Uterus (tissue), 4 donors: ENCODE data around the gene EXOSC3. TPM values are rescaled to one million over a fixed set of nuclear protein-coding genes. Genes with fewer than 3 reads are reported as not detected.

ENCODE experiments used
- DNase-seq, 2 donors: peaks; one replicate each; pipeline ENCODE4 v3.0.0-alpha.2; 2019 to 2020
- H3K27ac ChIP-seq, 2 donors: fragments of 200-600 bp; sonication (generic); 1 replicate in 1 of 2; 2 replicates in 1 of 2; pipeline ENCODE4 v1.5.1; 2016 to 2018
- H3K27me3 ChIP-seq, 2 donors: fragments of 200-600 bp; sonication (generic); one replicate each; pipeline ENCODE4 v1.5.1; 2018 to 2019; ENCODE audit warnings: control low read depth in 1 of 2
- H3K36me3 ChIP-seq, 2 donors: fragments of 200-600 bp; sonication (generic); one replicate each; pipeline ENCODE4 v1.5.1; 2019; ENCODE audit warnings: control low read depth in 1 of 2
- H3K4me1 ChIP-seq, 2 donors: fragments of 200-600 bp; sonication (generic); one replicate each; pipeline ENCODE4 v1.5.1; 2018 to 2019; ENCODE audit warnings: control low read depth in 1 of 2
- H3K4me3 ChIP-seq, 2 donors: fragments of 200-600 bp; sonication (generic); 1 replicate in 1 of 2; 2 replicates in 1 of 2; pipeline ENCODE4 v1.5.1; 2018 to 2019; ENCODE audit warnings: mild to moderate bottlenecking in 1 of 2
- H3K9me3 ChIP-seq, 2 donors: fragments of 200-600 bp; sonication (generic); one replicate each; pipeline ENCODE4 v1.5.1; 2019; ENCODE audit warnings: control low read depth in 1 of 2
- POLR2A ChIP-seq, 2 donors: fragments of 450-650 bp; IDR thresholded peaks; one replicate each; pipeline ENCODE4 v1.6.1; 2016; ENCODE audit warnings: antibody characterized with exemption in 2 of 2, mild to moderate bottlenecking in 1 of 2, moderate library complexity in 1 of 2
- intact Hi-C: fragments of 100-400 bp; cut with DNase I; formaldehyde crosslinking; loops from one replicate; pipeline ENCODE4 v1.15.1; 2023; ENCODE audit warnings: low total_unique reads
- total RNA-seq, 4 donors: library from RNA; depleted of rRNA in 3 of 4; stranded (reverse); fragments of >200 nt in 3 of 4; gene quantifications; one replicate each; pipeline versions ENCODE4 v1.1.0 to v1.2.4, GENCODE V29; 2014 to 2023
- TF ChIP-seq, protein P1 (sequence below), 4 experiments: fragments of 200-600 bp in 2 of 4; fragments of 450-650 bp in 2 of 4; sonication (generic) in 2 of 4; IDR thresholded peaks; one replicate each; pipeline ENCODE4 v1.5.1; 2016 to 2019; ENCODE audit warnings: antibody characterized with exemption in 4 of 4, mild to moderate bottlenecking in 2 of 4, moderate library complexity in 1 of 4
- donor health status: DM: yes; HTN: yes; CAD: no.

The EXOSC3 gene
- total RNA-seq, 4 donors from 2014 or later, result 12.4 to 66.6 (median 33.5) TPM

DNA sequence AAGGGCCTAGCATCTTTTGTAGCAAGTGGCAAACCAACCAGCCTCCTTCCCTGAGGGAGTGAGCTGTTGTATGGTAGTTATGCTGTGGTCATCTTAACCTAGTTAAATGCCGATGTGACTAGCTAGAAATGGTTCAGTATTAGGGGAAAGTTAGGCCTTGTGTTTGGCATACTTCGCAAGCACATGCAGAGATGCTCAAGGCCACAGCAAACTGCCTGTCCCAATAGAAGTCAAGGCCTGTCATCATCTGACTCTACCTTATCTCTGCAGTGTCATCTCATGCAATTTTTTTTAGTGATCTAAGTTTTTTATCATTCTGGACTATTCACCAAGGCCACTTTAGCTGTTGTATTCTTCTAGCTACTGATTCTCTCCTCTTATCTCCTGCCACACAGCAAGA, 5.2 kb upstream of the EXOSC3 start:
- no peak overlapping the region for H3K27ac ChIP-seq
- no peaks in the 10 kb centered on the region for H3K36me3 ChIP-seq
- TF ChIP-seq, protein P1, sequence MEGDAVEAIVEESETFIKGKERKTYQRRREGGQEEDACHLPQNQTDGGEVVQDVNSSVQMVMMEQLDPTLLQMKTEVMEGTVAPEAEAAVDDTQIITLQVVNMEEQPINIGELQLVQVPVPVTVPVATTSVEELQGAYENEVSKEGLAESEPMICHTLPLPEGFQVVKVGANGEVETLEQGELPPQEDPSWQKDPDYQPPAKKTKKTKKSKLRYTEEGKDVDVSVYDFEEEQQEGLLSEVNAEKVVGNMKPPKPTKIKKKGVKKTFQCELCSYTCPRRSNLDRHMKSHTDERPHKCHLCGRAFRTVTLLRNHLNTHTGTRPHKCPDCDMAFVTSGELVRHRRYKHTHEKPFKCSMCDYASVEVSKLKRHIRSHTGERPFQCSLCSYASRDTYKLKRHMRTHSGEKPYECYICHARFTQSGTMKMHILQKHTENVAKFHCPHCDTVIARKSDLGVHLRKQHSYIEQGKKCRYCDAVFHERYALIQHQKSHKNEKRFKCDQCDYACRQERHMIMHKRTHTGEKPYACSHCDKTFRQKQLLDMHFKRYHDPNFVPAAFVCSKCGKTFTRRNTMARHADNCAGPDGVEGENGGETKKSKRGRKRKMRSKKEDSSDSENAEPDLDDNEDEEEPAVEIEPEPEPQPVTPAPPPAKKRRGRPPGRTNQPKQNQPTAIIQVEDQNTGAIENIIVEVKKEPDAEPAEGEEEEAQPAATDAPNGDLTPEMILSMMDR (IDR thresholded peaks at IDR 0.05), result no peak
- no peak for TF ChIP-seq POLR2A (IDR thresholded peaks at IDR 0.05)
- no peaks in the 10 kb centered on the region for H3K4me1 ChIP-seq
- intact Hi-C loops, result no loop called here
- no peak for DNase-seq
- no peak overlapping the region for H3K4me3 ChIP-seq
- H3K9me3 ChIP-seq, result no peaks in the 10 kb centered on the region
- no peaks in the 10 kb centered on the region for H3K27me3 ChIP-seq

DNA sequence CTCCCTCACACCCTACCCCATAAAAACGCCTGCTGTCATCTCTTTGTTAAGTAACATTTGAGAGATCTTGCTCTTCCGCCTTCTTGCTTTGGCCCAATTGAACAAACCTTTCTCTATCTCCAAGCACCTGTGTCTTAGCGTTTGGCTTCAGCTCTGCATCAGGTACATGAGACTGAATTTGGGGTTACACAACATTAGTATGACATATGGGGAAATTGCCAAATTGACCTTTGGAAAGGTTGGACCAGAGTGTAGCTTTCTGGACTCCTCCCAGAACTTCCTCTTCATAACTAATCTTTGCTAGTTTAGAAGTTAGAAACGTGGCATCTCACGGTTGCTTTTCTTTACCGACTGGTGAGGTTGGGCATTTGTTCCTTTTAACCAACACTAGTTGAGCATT, 3.5 kb upstream of the EXOSC3 start:
- Histone ChIP-seq H3K4me1 (no peaks in the 10 kb centered on the region), H3K27me3 (no peaks in the 10 kb centered on the region), H3K9me3 (no peaks in the 10 kb centered on the region), H3K27ac (no peak overlapping the region), H3K4me3 (no peak overlapping the region), H3K36me3 (no peaks in the 10 kb centered on the region)
- intact Hi-C loops, result no loop called here
- TF ChIP-seq, protein P1 (IDR thresholded peaks at IDR 0.05), result no peak
- TF ChIP-seq POLR2A (IDR thresholded peaks at IDR 0.05), result no peak
- no peak for DNase-seq

DNA sequence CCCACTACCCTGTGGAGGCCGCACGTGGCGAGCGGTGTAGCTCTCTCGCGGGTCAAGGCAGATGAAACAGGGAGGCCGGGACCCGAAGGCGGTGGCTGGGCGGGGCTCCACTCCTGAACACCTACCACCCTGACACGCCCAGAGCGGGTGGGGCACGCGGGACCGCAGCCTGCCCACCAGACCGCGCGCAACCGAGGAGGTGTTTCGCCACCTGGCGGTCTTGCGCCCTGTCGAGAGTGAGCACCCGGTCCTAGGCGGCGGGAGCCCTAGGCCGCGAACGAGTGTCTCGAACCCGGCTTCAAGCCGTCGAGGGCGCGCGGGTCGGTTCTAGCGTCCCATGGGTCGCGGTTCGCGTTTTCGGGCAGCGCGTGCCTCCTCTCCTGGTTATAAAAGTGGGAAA, 2.2 kb upstream of the EXOSC3 start:
- no peak for TF ChIP-seq POLR2A (IDR thresholded peaks at IDR 0.05)
- TF ChIP-seq, protein P1 (IDR thresholded peaks at IDR 0.05), result no peak
- no peaks in the 10 kb centered on the region for H3K36me3 ChIP-seq
- H3K27ac ChIP-seq, result no peak overlapping the region
- no peaks in the 10 kb centered on the region for H3K27me3 ChIP-seq
- H3K4me3 ChIP-seq, result no peak overlapping the region
- H3K4me1 ChIP-seq, result no peaks in the 10 kb centered on the region
- DNase-seq, result no peak
- H3K9me3 ChIP-seq, result no peaks in the 10 kb centered on the region
- intact Hi-C loops, result no loop called here

DNA sequence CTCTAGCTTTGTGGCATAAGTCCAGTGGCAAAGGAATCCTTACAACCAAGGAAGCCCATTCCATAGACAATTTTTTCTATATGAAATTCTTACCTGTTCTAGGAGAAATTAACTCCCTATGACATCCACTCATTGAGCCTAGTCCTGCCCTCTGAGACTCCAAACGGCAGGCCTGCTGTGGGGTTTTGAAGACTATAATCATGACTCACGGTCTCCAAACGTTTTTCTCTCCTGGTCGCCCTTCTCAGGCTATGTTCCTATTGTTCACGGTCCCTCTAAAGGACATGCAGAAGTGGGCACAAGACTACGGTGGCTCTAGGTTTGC, 611 bp downstream of the EXOSC3 start:
- no peak for TF ChIP-seq POLR2A (IDR thresholded peaks at IDR 0.05)
- TF ChIP-seq, protein P1 (IDR thresholded peaks at IDR 0.05), result no peak
- peak overlapping the region; percentile 70 to 88 for H3K27ac ChIP-seq
- no peaks in the 10 kb centered on the region for H3K9me3 ChIP-seq
- no peaks in the 10 kb centered on the region for H3K27me3 ChIP-seq
- no peaks in the 10 kb centered on the region for H3K4me1 ChIP-seq
- H3K36me3 ChIP-seq, result no peaks in the 10 kb centered on the region
- intact Hi-C loops, result no loop called here
- peak overlapping the region; percentile 95 to 96 for H3K4me3 ChIP-seq
- DNase-seq, result no peak

DNA sequence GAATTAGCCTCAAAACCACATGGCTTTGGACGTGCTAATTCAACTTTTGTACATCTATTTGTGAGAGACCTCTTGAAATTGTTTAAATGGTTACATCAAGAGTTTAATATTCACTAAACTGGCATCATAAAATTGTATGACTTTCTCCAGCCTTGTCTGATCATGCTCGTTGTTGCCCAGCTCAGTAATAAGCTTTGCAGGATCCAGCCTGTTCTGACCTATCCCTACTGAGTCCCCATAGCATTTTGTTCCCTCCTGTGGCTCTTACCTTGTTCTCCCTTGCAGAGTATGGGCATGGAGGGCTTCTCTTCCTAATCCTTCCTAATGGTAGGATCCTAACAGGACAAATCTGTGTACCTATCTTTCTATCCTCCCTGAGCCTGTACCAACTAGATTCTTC, 6.3 kb downstream of the EXOSC3 start:
- no peaks in the 10 kb centered on the region for H3K27me3 ChIP-seq
- intact Hi-C loops, result no loop called here
- no peak overlapping the region for H3K27ac ChIP-seq
- no peaks in the 10 kb centered on the region for H3K4me1 ChIP-seq
- no peak for DNase-seq
- no peaks in the 10 kb centered on the region for H3K36me3 ChIP-seq
- no peaks in the 10 kb centered on the region for H3K9me3 ChIP-seq
- no peak overlapping the region for H3K4me3 ChIP-seq
- TF ChIP-seq, protein P1 (IDR thresholded peaks at IDR 0.05), result no peak
- TF ChIP-seq POLR2A (IDR thresholded peaks at IDR 0.05), result no peak
